K562 (cell line): ENCODE data around the gene NFIB. TPM values are rescaled to one million over a fixed set of nuclear protein-coding genes. Genes with fewer than 3 reads are reported as not detected.

ENCODE experiments used
- ATAC-seq: fragments of 200-7000 bp; cut with Tn5 transposase; 3 replicates; pipeline ENCODE4 v1.9.1; 2020; ENCODE audit warnings: moderate library complexity
- BruUV-seq: library from RNA; stranded (reverse); fragments of 400-500 nt; replicated peaks from 2 replicates; lab custom pipeline; 2021; lab: Mats Ljungman, UMichigan
- CTCF ChIA-PET: fragments of 300-600 bp; formaldehyde crosslinking; extraction: SDS; loops from one replicate; lab custom pipeline; 2021; ENCODE audit warnings: low intra/inter-chr PET ratio; lab: Yijun Ruan, JAX
- POLR2A ChIA-PET: fragments of 300-600, 350-650 bp; sonication (Branson Sonifier 250); formaldehyde crosslinking; extraction: SDS; loops from one replicate; lab custom pipeline; 2021; ENCODE audit warnings: antibody characterized with exemption, inconsistent platforms; lab: Yijun Ruan, JAX
- DNase-seq, 4 experiments: peaks; one replicate each; pipeline versions ENCODE4 v3.0.0 to v3.0.0-alpha.2; 2011 to 2018; ENCODE audit warnings: low spot score in 3 of 4, mixed read lengths in 3 of 4; ENCODE audit errors: extremely low read depth in 1 of 4
- FAIRE-seq: peaks from 2 replicates; lab custom pipeline; 2011; peaks lifted over from hg19 to GRCh38; lab: Jason Lieb, UNC
- H2AFZ ChIP-seq: 2 replicates; pipeline ENCODE4 v1.6.0; 2011; ENCODE audit warnings: low read depth, low read length, control low read depth, inconsistent platforms
- H3K27ac ChIP-seq: fragments of 200-600 bp; 3 replicates; pipeline ENCODE4 v1.8.0; 2011; ENCODE audit warnings: low read depth, mild to moderate bottlenecking, control low read depth, inconsistent platforms, low read length, moderate library complexity, mixed read lengths; ENCODE audit errors: extremely low read depth
- H3K27me3 ChIP-seq, 2 experiments: fragments of 300-600 bp in 1 of 2; 2 replicates in 1 of 2; 3 replicates in 1 of 2; pipeline versions ENCODE4 v1.6.0 to v1.8.0; 2011; ENCODE audit warnings: inconsistent platforms in 2 of 2, low read length in 2 of 2, mild to moderate bottlenecking in 1 of 2, mixed read lengths in 1 of 2, moderate library complexity in 1 of 2; ENCODE audit not compliant: control insufficient read depth in 2 of 2, insufficient read depth in 2 of 2
- H3K36me3 ChIP-seq: fragments of 300-600 bp; 3 replicates; pipeline ENCODE4 v1.8.0; 2011; ENCODE audit warnings: mild to moderate bottlenecking, low read length, inconsistent platforms; ENCODE audit not compliant: control insufficient read depth, insufficient read depth
- H3K4me1 ChIP-seq, 2 experiments: fragments of 200-600 bp in 1 of 2; replicated peaks in 1 of 2; 2 replicates in 1 of 2; 3 replicates in 1 of 2; pipeline versions ENCODE4 v1.5.1 to v1.8.0; 2011; ENCODE audit warnings: inconsistent platforms in 2 of 2, low read length in 2 of 2, mild to moderate bottlenecking in 1 of 2, mixed read lengths in 1 of 2, moderate library complexity in 1 of 2; ENCODE audit not compliant: control insufficient read depth in 2 of 2, insufficient read depth in 2 of 2
- H3K4me2 ChIP-seq: 2 replicates; pipeline ENCODE4 v1.6.1; 2011; ENCODE audit warnings: low read length, control low read depth, inconsistent platforms, mixed read lengths; ENCODE audit not compliant: insufficient read depth
- H3K4me3 ChIP-seq: fragments of 200-600 bp; sonication (generic), shearing (Covaris generic); 2 replicates; pipeline ENCODE4 v1.5.1; 2016; ENCODE audit warnings: control low read depth, inconsistent platforms
- H3K79me2 ChIP-seq: fragments of 200-600 bp; 3 replicates; pipeline ENCODE4 v1.8.0; 2011; ENCODE audit warnings: low read length, inconsistent platforms; ENCODE audit not compliant: control insufficient read depth, insufficient read depth
- H3K9ac ChIP-seq, 2 experiments: 2 replicates each; pipeline versions ENCODE4 v1.6.0 to v1.6.1; 2011; ENCODE audit warnings: low read depth in 2 of 2, low read length in 2 of 2, control low read depth in 1 of 2, inconsistent platforms in 1 of 2, mild to moderate bottlenecking in 1 of 2, mixed read lengths in 1 of 2; ENCODE audit not compliant: insufficient read depth in 1 of 2
- H3K9me1 ChIP-seq: one replicate; pipeline ENCODE4 v1.6.0; 2011; ENCODE audit warnings: inconsistent platforms, mild to moderate bottlenecking, low read length, moderate library complexity; ENCODE audit not compliant: control insufficient read depth, insufficient read depth
- H3K9me3 ChIP-seq: replicated peaks from 2 replicates; pipeline ENCODE4 v1.5.1; 2011; ENCODE audit warnings: low read depth, low read length, inconsistent platforms; ENCODE audit not compliant: control insufficient read depth, insufficient read depth
- H4K20me1 ChIP-seq: replicated peaks from 2 replicates; pipeline ENCODE4 v1.6.1; 2011; ENCODE audit warnings: low read length, inconsistent platforms, mixed read lengths; ENCODE audit not compliant: control insufficient read depth, insufficient read depth
- EZH2 ChIP-seq: IDR thresholded peaks from 2 replicates; pipeline ENCODE4 v1.6.1; 2012; ENCODE audit warnings: low read depth, mild to moderate bottlenecking, inconsistent platforms, low read length, borderline replicate concordance
- FOS ChIP-seq: IDR thresholded peaks from 3 replicates; pipeline ENCODE4 v1.6.1; 2011; ENCODE audit not compliant: insufficient read length; ENCODE audit errors: extremely low read depth
- HIVEP1 ChIP-seq: fragments of 250-450 bp; sonication (Bioruptor Pico); IDR thresholded peaks from 2 replicates; pipeline ENCODE4 v1.4.0; 2020; ENCODE audit warnings: mild to moderate bottlenecking
- MECOM ChIP-seq: fragments of 250-450 bp; sonication (Bioruptor Pico); IDR thresholded peaks from 2 replicates; pipeline ENCODE4 v1.8.0; 2022; ENCODE audit warnings: inconsistent platforms
- NR4A1 ChIP-seq, 2 experiments: fragments of 250-450 bp in 1 of 2; fragments of 450-650 bp in 1 of 2; sonication (Bioruptor Pico) in 1 of 2; IDR thresholded peaks; 2 replicates each; pipeline versions ENCODE4 v1.4.0 to v1.6.1; 2016 to 2020; ENCODE audit warnings: mild to moderate bottlenecking in 2 of 2, missing compliant biosample characterization in 1 of 2, missing genetic modification characterization in 1 of 2, moderate library complexity in 1 of 2
- PCBP2 ChIP-seq: fragments of 200-400 bp; formaldehyde crosslinking; IDR thresholded peaks from 2 replicates; pipeline ENCODE4 v1.6.1; 2018; ENCODE audit warnings: low read length, low read depth, mild to moderate bottlenecking, moderate library complexity; ENCODE audit not compliant: poor library complexity, severe bottlenecking
- PHTF2 ChIP-seq: fragments of 250-450 bp; sonication (Bioruptor Pico); IDR thresholded peaks from 2 replicates; pipeline ENCODE4 v1.5.0; 2021; ENCODE audit warnings: mild to moderate bottlenecking
- RFX1 ChIP-seq: fragments of 450-650 bp; IDR thresholded peaks from 2 replicates; pipeline ENCODE4 v1.6.1; 2016; ENCODE audit warnings: mild to moderate bottlenecking, moderate library complexity
- WHSC1 ChIP-seq: IDR thresholded peaks from one replicate; pipeline ENCODE4 v1.6.1; 2012; ENCODE audit warnings: low read length, control low read depth, inconsistent platforms
- ZC3H11A ChIP-seq: IDR thresholded peaks from 2 replicates; pipeline ENCODE4 v1.6.1; 2012; ENCODE audit warnings: low read depth, low read length, improper control_type of control experiment
- ZNF165 ChIP-seq: fragments of 250-450 bp; sonication (Bioruptor Pico); IDR thresholded peaks from 2 replicates; pipeline ENCODE4 v1.4.0; 2020; ENCODE audit warnings: borderline replicate concordance
- ZNF589 ChIP-seq: fragments of 200-800 bp; sonication (Bioruptor generic); IDR thresholded peaks from 2 replicates; pipeline ENCODE4 v1.6.1; 2016; ENCODE audit warnings: low read depth, missing genetic modification characterization, missing compliant biosample characterization
- WGBS: fragments of 100-300 bp; shearing (Covaris generic); methylation state at CpG from one replicate; pipeline ENCODE4 v1.1.6; 2016; ENCODE audit warnings: low coverage, mixed read lengths; ENCODE audit not compliant: insufficient coverage; ENCODE audit errors: missing lambda C conversion rate; 5-methylcytosine and 5-hydroxymethylcytosine counted together
- in situ Hi-C: fragments of 300-500 bp; cut with MboI; formaldehyde crosslinking; loops from 4 replicates; pipeline ENCODE4 v1.15.0; 2018; ENCODE audit warnings: inconsistent platforms, mixed read lengths
- intact Hi-C: fragments of 100-400 bp; cut with micrococcal nuclease; formaldehyde crosslinking; loops from 2 replicates; pipeline ENCODE4 v1.14.2; 2022
- polyA plus RNA-seq, 8 experiments: library from polyadenylated mRNA; depleted of rRNA in 4 of 8; stranded (reverse) in 5 of 8; unstranded in 3 of 8; fragments of >200 nt; fragmentation: Nextera tagmentation in 2 of 8; fragmentation: Illumina TruSeq in 1 of 8; extraction: Ambion mirVana in 2 of 8; extraction: Trizol in 1 of 8; gene quantifications; 2 replicates each; pipeline versions ENCODE4 v1.2.1 to v1.2.3, GENCODE V29; 2011 to 2014; ENCODE audit warnings: inconsistent platforms in 1 of 8, missing spikeins in 1 of 8
- total RNA-seq, 7 experiments: library from RNA; depleted of rRNA in 6 of 7; stranded (reverse); fragments of >200 nt in 6 of 7; fragmentation: Illumina TruSeq in 2 of 7; extraction: Trizol in 2 of 7; gene quantifications; 2 replicates each; pipeline versions ENCODE4 v1.2.1 to v1.2.3, GENCODE V29; 2011 to 2021; ENCODE audit warnings: low replicate concordance in 1 of 7
- TF ChIP-seq, protein P1 (sequence below), 2 experiments: IDR thresholded peaks in 1 of 2; conservative IDR thresholded peaks in 1 of 2; 2 replicates each; pipeline ENCODE4 v1.6.1; 2016; ENCODE audit warnings: low read depth in 2 of 2, mild to moderate bottlenecking in 1 of 2, missing compliant biosample characterization in 1 of 2, missing genetic modification characterization in 1 of 2, moderate library complexity in 1 of 2
- TF ChIP-seq, protein P2 (sequence below): fragments of 250-450 bp; sonication (Bioruptor Pico); IDR thresholded peaks from 2 replicates; pipeline ENCODE4 v1.5.0; 2021

The NFIB gene
- total and polyA plus RNA-seq, 9 of the 15 experiments (the other 6 are each of a cell fraction or from before 2014, with no cell fraction given): 1.2 to 3.3 (median 1.9) TPM

DNA sequence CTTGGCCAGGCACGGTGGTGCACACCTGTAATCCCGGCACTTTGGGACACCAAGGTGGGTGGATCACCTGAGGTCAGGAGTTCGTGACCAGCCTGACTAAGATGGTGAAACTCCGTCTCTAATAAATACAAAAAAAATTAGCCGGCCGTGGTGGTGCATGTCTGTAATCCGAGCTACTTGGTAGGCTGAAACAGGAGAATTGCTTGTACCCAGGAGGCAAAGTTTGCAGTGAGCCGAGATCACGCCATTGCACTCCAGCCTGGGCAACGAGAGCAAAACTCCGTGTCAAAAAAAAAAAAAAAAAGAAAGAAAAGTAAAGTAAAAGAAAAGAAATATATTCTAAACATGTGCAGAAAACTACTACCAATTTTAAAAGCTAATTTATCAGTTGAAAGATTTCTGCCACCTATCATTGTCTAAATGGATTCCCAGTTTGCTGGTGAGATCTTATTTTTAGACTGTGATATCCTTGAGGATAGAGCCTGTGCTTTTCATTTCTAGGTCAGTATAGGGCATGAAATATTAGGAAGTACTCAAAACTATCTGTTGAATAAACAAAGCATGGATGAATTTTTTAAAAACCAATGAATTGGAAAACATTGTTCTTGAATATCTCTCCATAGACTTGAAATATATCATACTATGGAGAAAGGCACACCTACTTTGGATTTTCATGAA is 86.9 kb downstream of the NFIB start:
- FAIRE-seq: no peak
- intact Hi-C loops: no loop called here
- Histone ChIP-seq H3K9me1 (no peaks in the 10 kb centered on the region), H2AFZ (no peak overlapping the region), H3K4me1 (no peaks in the 10 kb centered on the region)
- TF ChIP-seq WHSC1 (no peak), ZC3H11A (no peak), HIVEP1 (CRISPR knock-in tag) (no peak), PCBP2 (no peak), FOS (no peak), PHTF2 (no peak), MECOM (no peak), EZH2 (no peak), RFX1 (no peak), ZNF589 (CRISPR knock-in tag) (no peak), ZNF165 (no peak), NR4A1 (CRISPR knock-in tag; IDR thresholded peaks at IDR 0.05) (no peak), NR4A1 (tag; IDR thresholded peaks at IDR 0.05) (no peak)
- TF ChIP-seq, protein P1, sequence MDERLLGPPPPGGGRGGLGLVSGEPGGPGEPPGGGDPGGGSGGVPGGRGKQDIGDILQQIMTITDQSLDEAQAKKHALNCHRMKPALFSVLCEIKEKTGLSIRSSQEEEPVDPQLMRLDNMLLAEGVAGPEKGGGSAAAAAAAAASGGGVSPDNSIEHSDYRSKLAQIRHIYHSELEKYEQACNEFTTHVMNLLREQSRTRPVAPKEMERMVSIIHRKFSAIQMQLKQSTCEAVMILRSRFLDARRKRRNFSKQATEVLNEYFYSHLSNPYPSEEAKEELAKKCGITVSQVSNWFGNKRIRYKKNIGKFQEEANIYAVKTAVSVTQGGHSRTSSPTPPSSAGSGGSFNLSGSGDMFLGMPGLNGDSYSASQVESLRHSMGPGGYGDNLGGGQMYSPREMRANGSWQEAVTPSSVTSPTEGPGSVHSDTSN (CRISPR knock-in tag; IDR thresholded peaks at IDR 0.05; ENCODE audit: low read depth): no peak
- TF ChIP-seq, protein P1 (tag; conservative IDR thresholded peaks at IDR 0.05; ENCODE audit: low read depth): no peak
- TF ChIP-seq, protein P2, sequence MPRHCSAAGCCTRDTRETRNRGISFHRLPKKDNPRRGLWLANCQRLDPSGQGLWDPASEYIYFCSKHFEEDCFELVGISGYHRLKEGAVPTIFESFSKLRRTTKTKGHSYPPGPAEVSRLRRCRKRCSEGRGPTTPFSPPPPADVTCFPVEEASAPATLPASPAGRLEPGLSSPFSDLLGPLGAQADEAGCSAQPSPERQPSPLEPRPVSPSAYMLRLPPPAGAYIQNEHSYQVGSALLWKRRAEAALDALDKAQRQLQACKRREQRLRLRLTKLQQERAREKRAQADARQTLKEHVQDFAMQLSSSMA (CRISPR knock-in tag): no peak
- TF ChIP-seq, all 486 proteins: peak for 0
- no peaks in the 10 kb centered on the region; a peak in 1 of 5 replicates for H3K27me3 ChIP-seq
- no peaks in the 10 kb centered on the region for H4K20me1 ChIP-seq
- BruUV-seq: no TSS peak
- H3K36me3 ChIP-seq: no peaks in the 10 kb centered on the region
- no peaks in the 10 kb centered on the region for H3K9me3 ChIP-seq
- ChIA-PET POLR2A (no interaction called here), CTCF (no interaction called here)
- ATAC-seq (no peak), DNase-seq (no peak)
- 9% methylated on average over 7 of the region's 11 CpGs for WGBS
- no peak overlapping the region for H3K4me3 ChIP-seq
- H3K27ac ChIP-seq: no peak overlapping the region
- H3K79me2 ChIP-seq: no peaks in the 10 kb centered on the region
- in situ Hi-C loops: no loop called here
- no peak overlapping the region for H3K4me2 ChIP-seq
- no peak overlapping the region for H3K9ac ChIP-seq
